HEK293 (cell line): ENCODE data around the gene PIGZ.

Source experiments
- CTCF ChIA-PET: fragments of 350-600 bp; formaldehyde crosslinking; extraction: SDS; loops from one replicate; lab custom pipeline; 2021; ENCODE audit warnings: antibody characterized with exemption; lab: Yijun Ruan, JAX
- POLR2A ChIA-PET: fragments of 300-600 bp; formaldehyde crosslinking; extraction: SDS; loops from one replicate; lab custom pipeline; 2020; ENCODE audit warnings: antibody characterized with exemption, inconsistent platforms; lab: Yijun Ruan, JAX
- H3K27ac ChIP-seq: fragments of 200-500 bp; sonication (Bioruptor generic); 2 replicates; pipeline ENCODE4 v1.5.1; 2014; ENCODE audit warnings: low read depth, low read length, control low read depth, inconsistent platforms; ENCODE audit errors: extremely low read depth
- H3K36me3 ChIP-seq, 2 experiments: fragments of 200-500 bp in 1 of 2; sonication (Bioruptor generic) in 1 of 2; 1 replicate in 1 of 2; 2 replicates in 1 of 2; pipeline ENCODE4 v1.5.1; 2014 to 2017; ENCODE audit warnings: inconsistent platforms in 2 of 2, low read length in 2 of 2; ENCODE audit not compliant: control insufficient read depth in 2 of 2, insufficient read depth in 1 of 2
- H3K4me1 ChIP-seq: fragments of 200-500 bp; sonication (Bioruptor generic); 2 replicates; pipeline ENCODE4 v1.5.1; 2014; ENCODE audit warnings: mild to moderate bottlenecking, low read length, inconsistent platforms; ENCODE audit not compliant: control insufficient read depth, insufficient read depth
- H3K4me3 ChIP-seq: 2 replicates; pipeline ENCODE4 v1.5.1; 2011; ENCODE audit warnings: low read depth, mild to moderate bottlenecking, control low read depth, low read length, moderate library complexity
- H3K9me3 ChIP-seq: fragments of 200-500 bp; sonication (Bioruptor generic); 2 replicates; pipeline ENCODE4 v1.5.1; 2014; ENCODE audit warnings: low read depth, low read length, inconsistent platforms; ENCODE audit not compliant: control insufficient read depth, insufficient read depth
- SCRT1 ChIP-seq: fragments of 450-650 bp; formaldehyde crosslinking; IDR thresholded peaks from 2 replicates; pipeline ENCODE4 v1.5.1; 2016; ENCODE audit warnings: missing biosample characterization, missing genetic modification characterization, borderline replicate concordance
- SCRT2 ChIP-seq: fragments of 450-650 bp; formaldehyde crosslinking; IDR thresholded peaks from 2 replicates; pipeline ENCODE4 v1.5.1; 2016; ENCODE audit warnings: missing biosample characterization, missing genetic modification characterization
- ZBTB17 ChIP-seq: fragments of 450-650 bp; formaldehyde crosslinking; IDR thresholded peaks from 2 replicates; pipeline ENCODE4 v1.5.1; 2016; ENCODE audit warnings: missing biosample characterization, missing genetic modification characterization
- ZBTB21 ChIP-seq: fragments of 450-650 bp; formaldehyde crosslinking; IDR thresholded peaks from 2 replicates; pipeline ENCODE4 v1.5.1; 2017; ENCODE audit warnings: missing biosample characterization, missing genetic modification characterization
- ZFP69B ChIP-seq: fragments of 450-650 bp; formaldehyde crosslinking; IDR thresholded peaks from 2 replicates; pipeline ENCODE4 v1.5.1; 2016; ENCODE audit warnings: missing biosample characterization, missing genetic modification characterization
- ZNF138 ChIP-seq: fragments of 450-650 bp; formaldehyde crosslinking; IDR thresholded peaks from 2 replicates; pipeline ENCODE4 v1.5.1; 2016; ENCODE audit warnings: missing biosample characterization, missing genetic modification characterization, borderline replicate concordance
- ZNF155 ChIP-seq: fragments of 450-650 bp; formaldehyde crosslinking; IDR thresholded peaks from 2 replicates; pipeline ENCODE4 v1.5.1; 2016; ENCODE audit warnings: missing biosample characterization, missing genetic modification characterization
- ZNF19 ChIP-seq: fragments of 450-650 bp; formaldehyde crosslinking; IDR thresholded peaks from 2 replicates; pipeline ENCODE4; 2016; ENCODE audit warnings: missing biosample characterization, missing genetic modification characterization, low read depth
- ZNF394 ChIP-seq: fragments of 450-650 bp; formaldehyde crosslinking; IDR thresholded peaks from 2 replicates; pipeline ENCODE4 v1.5.1; 2016; ENCODE audit warnings: missing biosample characterization, missing genetic modification characterization, mild to moderate bottlenecking, moderate library complexity, borderline replicate concordance
- ZNF514 ChIP-seq: fragments of 450-650 bp; formaldehyde crosslinking; IDR thresholded peaks from 2 replicates; pipeline ENCODE4 v1.5.1; 2016; ENCODE audit warnings: missing biosample characterization, missing genetic modification characterization
- ZNF571 ChIP-seq: fragments of 450-650 bp; formaldehyde crosslinking; IDR thresholded peaks from 2 replicates; pipeline ENCODE4 v1.5.0; 2017; ENCODE audit warnings: missing biosample characterization, missing genetic modification characterization
- ZNF600 ChIP-seq: fragments of 450-650 bp; formaldehyde crosslinking; IDR thresholded peaks from 2 replicates; pipeline ENCODE4 v1.5.1; 2016; ENCODE audit warnings: missing biosample characterization, missing genetic modification characterization
- ZNF623 ChIP-seq: fragments of 450-650 bp; formaldehyde crosslinking; IDR thresholded peaks from 2 replicates; pipeline ENCODE4 v1.5.1; 2016; ENCODE audit warnings: missing biosample characterization, missing genetic modification characterization
- ZNF677 ChIP-seq: fragments of 450-650 bp; IDR thresholded peaks from 2 replicates; pipeline ENCODE4 v1.5.0; 2018; ENCODE audit warnings: missing biosample characterization, mild to moderate bottlenecking, missing genetic modification characterization, moderate library complexity
- ZNF768 ChIP-seq: fragments of 450-650 bp; formaldehyde crosslinking; IDR thresholded peaks from 2 replicates; pipeline ENCODE4 v1.5.1; 2018; ENCODE audit warnings: missing biosample characterization, mild to moderate bottlenecking, missing genetic modification characterization
- ZSCAN16 ChIP-seq: fragments of 450-650 bp; formaldehyde crosslinking; IDR thresholded peaks from 2 replicates; pipeline ENCODE4 v1.5.1; 2016; ENCODE audit warnings: missing biosample characterization, missing genetic modification characterization
- TF ChIP-seq, protein P1 (sequence below): fragments of 450-650 bp; formaldehyde crosslinking; IDR thresholded peaks from 2 replicates; pipeline ENCODE4 v1.5.1; 2017; ENCODE audit warnings: missing biosample characterization, missing genetic modification characterization
- TF ChIP-seq, protein P2 (sequence below): fragments of 450-650 bp; formaldehyde crosslinking; IDR thresholded peaks from 2 replicates; pipeline ENCODE4 v1.5.1; 2016; ENCODE audit warnings: missing biosample characterization, missing genetic modification characterization, borderline replicate concordance
- TF ChIP-seq, protein P3 (sequence below): fragments of 450-650 bp; formaldehyde crosslinking; IDR thresholded peaks from 2 replicates; pipeline ENCODE4 v1.5.1; 2017; ENCODE audit warnings: missing biosample characterization, missing genetic modification characterization

PIGZ gene

DNA sequence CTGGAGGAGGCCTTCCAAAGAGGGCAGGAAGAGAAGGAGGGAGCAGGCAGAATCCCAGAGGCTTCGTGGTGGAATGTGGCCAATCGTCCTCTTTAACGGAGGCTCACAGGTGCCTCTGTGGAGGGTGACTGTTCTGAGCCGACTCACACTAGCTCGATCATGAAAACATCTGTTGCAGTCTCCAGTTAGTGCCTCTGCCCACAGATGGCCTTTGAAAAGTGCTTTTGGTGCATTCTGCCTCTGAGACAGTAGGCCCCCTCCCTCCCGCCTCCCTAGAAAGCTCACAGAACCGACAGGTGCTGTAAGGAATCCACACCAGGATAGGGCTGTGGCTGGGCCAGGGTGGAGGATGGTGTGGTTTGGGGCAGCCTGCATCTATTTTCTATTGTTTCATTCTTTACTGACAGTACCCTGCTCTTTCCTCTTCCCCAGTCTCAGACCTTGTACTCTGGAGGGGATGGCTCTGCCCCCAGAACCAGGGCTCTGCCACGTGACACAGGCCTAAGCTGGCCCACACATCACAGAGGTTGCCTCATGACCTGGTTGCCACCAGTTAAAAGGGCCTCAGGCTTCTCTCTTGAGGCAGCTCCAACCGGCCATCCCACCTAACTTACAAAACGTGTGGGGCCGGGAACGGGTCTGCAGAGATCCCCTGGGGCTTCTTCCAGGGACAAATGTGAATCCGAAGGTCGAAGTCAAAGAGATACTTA is 27.2 kb upstream of the PIGZ start:
- CTCF ChIA-PET: interaction anchor here (1.7 kb wide), 1 partner anchor 34 kb away, joined by 3 read pairs; the partner anchor contains the start of gene MELTF
- Histone ChIP-seq H3K36me3 (no peaks in the 10 kb centered on the region), H3K27ac (no peak overlapping the region), H3K4me3 (no peak overlapping the region), H3K9me3 (no peaks in the 10 kb centered on the region), H3K4me1 (no peaks in the 10 kb centered on the region)
- POLR2A ChIA-PET: no interaction called here
- 0 out of 2 replicates have a peak, but pooled peaks have one; percentile 44 for TF ChIP-seq ZNF600 (tag by site-specific recombination)
- no peak for TF ChIP-seq ZNF394 (tag by site-specific recombination)
- no peak for TF ChIP-seq ZNF623
- no peak for TF ChIP-seq ZNF514
- TF ChIP-seq, protein P1, sequence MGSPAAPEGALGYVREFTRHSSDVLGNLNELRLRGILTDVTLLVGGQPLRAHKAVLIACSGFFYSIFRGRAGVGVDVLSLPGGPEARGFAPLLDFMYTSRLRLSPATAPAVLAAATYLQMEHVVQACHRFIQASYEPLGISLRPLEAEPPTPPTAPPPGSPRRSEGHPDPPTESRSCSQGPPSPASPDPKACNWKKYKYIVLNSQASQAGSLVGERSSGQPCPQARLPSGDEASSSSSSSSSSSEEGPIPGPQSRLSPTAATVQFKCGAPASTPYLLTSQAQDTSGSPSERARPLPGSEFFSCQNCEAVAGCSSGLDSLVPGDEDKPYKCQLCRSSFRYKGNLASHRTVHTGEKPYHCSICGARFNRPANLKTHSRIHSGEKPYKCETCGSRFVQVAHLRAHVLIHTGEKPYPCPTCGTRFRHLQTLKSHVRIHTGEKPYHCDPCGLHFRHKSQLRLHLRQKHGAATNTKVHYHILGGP: no peak
- TF ChIP-seq SCRT1: 0 out of 2 replicates have a peak, but pooled peaks have one; percentile 28
- TF ChIP-seq ZBTB17: no peak
- TF ChIP-seq SCRT2 (tag by site-specific recombination): peak; percentile 85
- TF ChIP-seq ZFP69B (tag by site-specific recombination): no peak
- TF ChIP-seq ZSCAN16: no peak
- TF ChIP-seq ZBTB21 (tag by site-specific recombination): no peak
- TF ChIP-seq ZNF155 (tag by site-specific recombination): no peak
- no peak for TF ChIP-seq ZNF677 (tag by site-specific recombination)
- no peak for TF ChIP-seq ZNF138 (tag by site-specific recombination)
- no peak for TF ChIP-seq ZNF571 (tag by site-specific recombination)
- no peak for TF ChIP-seq ZNF768 (tag by site-specific recombination)
- TF ChIP-seq, protein P2, sequence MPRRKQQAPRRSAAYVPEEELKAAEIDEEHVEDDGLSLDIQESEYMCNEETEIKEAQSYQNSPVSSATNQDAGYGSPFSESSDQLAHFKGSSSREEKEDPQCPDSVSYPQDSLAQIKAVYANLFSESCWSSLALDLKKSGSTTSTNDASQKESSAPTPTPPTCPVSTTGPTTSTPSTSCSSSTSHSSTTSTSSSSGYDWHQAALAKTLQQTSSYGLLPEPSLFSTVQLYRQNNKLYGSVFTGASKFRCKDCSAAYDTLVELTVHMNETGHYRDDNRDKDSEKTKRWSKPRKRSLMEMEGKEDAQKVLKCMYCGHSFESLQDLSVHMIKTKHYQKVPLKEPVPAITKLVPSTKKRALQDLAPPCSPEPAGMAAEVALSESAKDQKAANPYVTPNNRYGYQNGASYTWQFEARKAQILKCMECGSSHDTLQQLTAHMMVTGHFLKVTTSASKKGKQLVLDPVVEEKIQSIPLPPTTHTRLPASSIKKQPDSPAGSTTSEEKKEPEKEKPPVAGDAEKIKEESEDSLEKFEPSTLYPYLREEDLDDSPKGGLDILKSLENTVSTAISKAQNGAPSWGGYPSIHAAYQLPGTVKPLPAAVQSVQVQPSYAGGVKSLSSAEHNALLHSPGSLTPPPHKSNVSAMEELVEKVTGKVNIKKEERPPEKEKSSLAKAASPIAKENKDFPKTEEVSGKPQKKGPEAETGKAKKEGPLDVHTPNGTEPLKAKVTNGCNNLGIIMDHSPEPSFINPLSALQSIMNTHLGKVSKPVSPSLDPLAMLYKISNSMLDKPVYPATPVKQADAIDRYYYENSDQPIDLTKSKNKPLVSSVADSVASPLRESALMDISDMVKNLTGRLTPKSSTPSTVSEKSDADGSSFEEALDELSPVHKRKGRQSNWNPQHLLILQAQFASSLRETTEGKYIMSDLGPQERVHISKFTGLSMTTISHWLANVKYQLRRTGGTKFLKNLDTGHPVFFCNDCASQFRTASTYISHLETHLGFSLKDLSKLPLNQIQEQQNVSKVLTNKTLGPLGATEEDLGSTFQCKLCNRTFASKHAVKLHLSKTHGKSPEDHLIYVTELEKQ (tag by site-specific recombination): no peak

DNA sequence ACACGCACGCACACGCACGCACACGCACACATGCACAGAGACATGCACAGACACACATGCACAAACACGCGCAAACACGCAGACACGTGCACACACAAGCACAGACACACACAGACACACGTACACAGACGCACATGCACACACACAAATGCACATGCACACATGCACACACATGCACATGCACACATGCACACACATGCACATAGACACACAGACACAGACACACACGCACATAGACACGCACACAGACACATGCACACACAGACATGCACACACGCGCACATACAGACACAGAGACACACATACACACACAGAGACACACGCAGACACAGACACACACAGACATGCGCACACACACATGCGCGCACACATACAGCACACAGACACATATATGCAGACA is 26.4 kb upstream of the PIGZ start:
- Histone ChIP-seq H3K27ac (no peak overlapping the region), H3K4me1 (no peaks in the 10 kb centered on the region), H3K36me3 (no peaks in the 10 kb centered on the region), H3K4me3 (no peak overlapping the region), H3K9me3 (no peaks in the 10 kb centered on the region)
- TF ChIP-seq, protein P3, sequence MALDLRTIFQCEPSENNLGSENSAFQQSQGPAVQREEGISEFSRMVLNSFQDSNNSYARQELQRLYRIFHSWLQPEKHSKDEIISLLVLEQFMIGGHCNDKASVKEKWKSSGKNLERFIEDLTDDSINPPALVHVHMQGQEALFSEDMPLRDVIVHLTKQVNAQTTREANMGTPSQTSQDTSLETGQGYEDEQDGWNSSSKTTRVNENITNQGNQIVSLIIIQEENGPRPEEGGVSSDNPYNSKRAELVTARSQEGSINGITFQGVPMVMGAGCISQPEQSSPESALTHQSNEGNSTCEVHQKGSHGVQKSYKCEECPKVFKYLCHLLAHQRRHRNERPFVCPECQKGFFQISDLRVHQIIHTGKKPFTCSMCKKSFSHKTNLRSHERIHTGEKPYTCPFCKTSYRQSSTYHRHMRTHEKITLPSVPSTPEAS: peak; percentile 92
- TF ChIP-seq SCRT1 (no peak), ZNF19 (no peak)
- CTCF ChIA-PET: interaction anchor here (1.7 kb wide), 1 partner anchor 35 kb away, joined by 3 read pairs; the partner anchor contains the start of gene MELTF
- POLR2A ChIA-PET: no interaction called here
